Activated naive CD8-positive, alpha-beta T cell treated with anti-CD3 and anti-CD28 coated beads, Interleukin-2, amount 50 U/mL, for 16 hours (primary cell): ENCODE results near the gene MYO9B.
"Not testable (repeated sequence)": the region's sequence is repeated elsewhere in the genome, so short reads cannot be mapped to it uniquely, and the experiment has no call there.

Experiments
- DNase-seq: peaks from one replicate; pipeline ENCODE4 v3.0.0-alpha.2; 2020; ENCODE audit warnings: low read depth, low spot score

The MYO9B gene

DNA sequence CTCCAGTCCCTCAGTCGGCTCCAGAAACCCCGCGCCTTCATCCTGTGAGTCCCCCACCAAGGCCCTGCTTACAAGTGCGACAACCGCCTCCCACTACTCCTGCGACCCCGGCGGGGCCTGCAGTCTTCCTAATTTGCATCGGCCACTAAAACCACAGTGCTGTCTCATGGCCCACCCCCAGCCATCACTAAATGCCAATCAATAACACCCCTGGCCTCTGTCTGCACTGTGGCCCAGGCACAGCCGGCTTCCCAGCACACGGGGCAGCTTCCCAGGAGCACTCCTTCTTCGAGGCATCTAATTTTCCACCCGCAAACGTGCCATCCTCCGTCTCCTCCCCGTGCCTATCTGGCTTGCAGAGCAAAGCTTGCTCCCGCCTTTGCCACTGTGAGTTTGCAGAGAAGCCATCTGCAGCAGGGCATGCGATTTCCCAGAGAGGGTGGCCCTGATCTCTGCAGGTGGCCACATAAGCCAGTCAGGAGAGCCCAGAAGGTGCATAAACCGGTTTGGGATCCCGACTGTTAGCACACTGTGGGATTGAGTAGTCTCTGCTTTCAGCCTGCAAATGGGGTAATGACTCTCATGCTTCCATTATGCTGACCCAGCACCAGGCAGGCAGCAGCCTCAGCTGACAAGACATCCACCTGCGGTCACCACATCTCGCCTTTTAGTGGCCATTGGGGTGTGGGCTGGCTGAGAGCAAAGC is 105.6 kb downstream of the MYO9B start:
- DNase-seq, result no peak

GRCh38 chr19:17183271-17183761 is 107.7 kb downstream of the MYO9B start:
- DNase-seq, result no peak

- DNase-seq, result no peak
Observed at GRCh38 chr19:17183858-17184321, 108.3 kb downstream of the MYO9B start.

DNA sequence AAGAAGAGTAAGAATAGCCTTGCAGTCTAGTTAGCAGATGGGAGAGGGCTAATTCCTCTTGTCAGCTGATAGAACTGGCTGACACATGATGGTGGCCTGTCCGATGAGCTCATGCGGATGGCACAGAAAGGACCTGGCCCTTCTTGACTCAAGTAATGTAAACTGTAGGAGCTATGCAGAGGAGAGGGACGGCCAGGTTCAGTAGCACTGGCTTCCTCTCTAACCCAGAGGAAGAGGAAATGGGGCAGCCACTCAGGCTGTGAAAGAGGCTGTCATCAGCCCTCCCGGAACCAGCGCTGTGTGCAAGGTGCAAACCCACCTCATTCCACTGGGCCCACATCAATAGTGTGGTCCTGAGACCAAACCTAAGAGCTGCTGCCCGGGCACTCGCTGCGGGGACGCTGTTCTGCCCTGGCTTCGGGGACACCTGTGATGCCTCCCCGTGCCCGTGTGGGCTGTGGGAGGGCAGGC is 108.8 kb downstream of the MYO9B start:
- no peak for DNase-seq

DNA sequence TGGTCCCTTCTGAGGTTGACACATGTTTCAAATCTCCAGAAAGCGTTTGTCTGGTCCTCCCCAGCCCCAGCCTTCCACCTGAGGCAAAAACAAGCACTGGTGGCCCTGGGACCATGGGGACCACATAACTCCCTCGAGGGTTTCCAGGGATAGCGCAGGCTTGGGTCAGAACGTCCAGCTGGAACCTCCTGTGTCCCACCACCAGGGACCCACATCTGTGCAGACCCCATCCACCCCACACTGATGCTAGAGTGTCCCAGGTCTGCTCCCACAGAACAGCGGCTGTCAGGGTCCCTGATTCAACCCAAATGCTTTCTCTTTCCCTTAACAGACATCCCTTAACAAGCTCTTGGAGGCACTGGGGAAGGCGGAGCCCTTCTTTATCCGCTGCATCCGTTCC is 110.0 kb downstream of the MYO9B start:
- no peak for DNase-seq

GRCh38 chr19:17191736-17192135 is 116.2 kb downstream of the MYO9B start:
- DNase-seq, result not testable (repeated sequence)

GRCh38 chr19:17192751-17193150 is 117.2 kb downstream of the MYO9B start:
- no peak for DNase-seq

GRCh38 chr19:17194608-17195007 is 119.0 kb downstream of the MYO9B start:
- no peak for DNase-seq

- no peak for DNase-seq
Observed at GRCh38 chr19:17195106-17195505, 119.5 kb downstream of the MYO9B start.

- DNase-seq, result no peak
Observed at GRCh38 chr19:17196610-17197009, 121.0 kb downstream of the MYO9B start.

GRCh38 chr19:17197666-17198065 is 122.1 kb downstream of the MYO9B start:
- DNase-seq, result no peak

GRCh38 chr19:17200408-17201079 is 125.0 kb downstream of the MYO9B start:
- no peak for DNase-seq

DNA sequence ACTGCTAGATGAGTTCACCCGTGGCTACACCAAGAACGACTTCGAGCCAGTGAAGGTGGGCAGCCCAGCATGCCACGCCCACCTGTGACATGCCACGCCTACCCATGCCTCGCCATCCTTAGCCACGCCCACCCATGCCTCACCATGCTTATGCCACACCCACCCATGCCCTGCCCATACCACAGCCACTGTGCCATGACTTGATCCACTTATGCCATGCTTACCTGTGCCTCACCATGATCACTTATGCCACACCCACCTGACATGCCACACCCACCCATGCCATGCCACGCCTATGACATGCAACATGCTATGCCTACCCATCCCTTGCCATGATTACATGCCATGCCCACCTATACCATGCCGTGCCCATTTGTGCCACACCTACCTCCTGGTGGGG is 126.7 kb downstream of the MYO9B start:
- no peak for DNase-seq

- no peak for DNase-seq
Observed at GRCh38 chr19:17202713-17203112, 127.1 kb downstream of the MYO9B start.

DNA sequence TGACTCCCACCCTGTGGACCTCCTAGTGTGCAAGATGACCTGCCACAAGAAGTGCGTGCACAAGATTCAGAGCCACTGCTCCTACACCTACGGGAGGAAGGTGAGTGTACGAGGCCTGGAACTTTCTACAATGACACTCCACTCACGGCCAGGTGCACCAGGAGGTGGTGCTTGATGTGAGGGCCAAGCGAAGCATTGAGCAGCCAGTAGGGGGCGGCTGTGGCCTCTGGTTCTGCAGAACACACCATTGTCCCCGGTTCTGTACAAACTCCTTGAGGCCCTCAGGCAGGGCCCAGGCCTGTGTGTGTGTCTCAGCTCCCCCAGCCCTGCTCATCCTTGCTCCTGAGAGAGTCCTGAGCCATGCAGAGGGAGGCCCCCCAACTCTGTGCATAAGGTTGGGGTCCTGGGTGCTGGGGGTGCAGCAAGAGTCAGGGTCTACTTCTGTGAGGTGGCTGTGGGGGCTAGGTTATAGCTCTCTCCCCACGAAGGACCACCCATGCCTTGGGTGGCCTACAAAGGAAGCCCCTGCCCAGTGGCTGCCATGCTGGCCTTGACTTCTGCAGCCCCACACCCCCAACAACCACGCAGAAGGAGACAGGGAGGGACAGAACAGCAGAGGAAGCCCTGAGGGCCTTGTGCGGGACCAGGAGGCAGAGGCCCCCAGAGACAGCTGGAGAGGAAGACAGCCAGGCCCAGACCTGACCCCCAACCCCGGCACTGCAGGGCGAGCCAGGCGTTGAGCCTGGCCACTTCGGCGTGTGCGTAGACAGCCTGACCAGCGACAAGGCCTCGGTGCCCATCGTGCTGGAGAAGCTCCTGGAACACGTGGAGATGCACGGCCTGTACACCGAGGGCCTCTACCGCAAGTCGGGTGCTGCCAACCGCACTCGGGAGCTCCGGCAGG is 129.9 kb downstream of the MYO9B start:
- no peak for DNase-seq

DNA sequence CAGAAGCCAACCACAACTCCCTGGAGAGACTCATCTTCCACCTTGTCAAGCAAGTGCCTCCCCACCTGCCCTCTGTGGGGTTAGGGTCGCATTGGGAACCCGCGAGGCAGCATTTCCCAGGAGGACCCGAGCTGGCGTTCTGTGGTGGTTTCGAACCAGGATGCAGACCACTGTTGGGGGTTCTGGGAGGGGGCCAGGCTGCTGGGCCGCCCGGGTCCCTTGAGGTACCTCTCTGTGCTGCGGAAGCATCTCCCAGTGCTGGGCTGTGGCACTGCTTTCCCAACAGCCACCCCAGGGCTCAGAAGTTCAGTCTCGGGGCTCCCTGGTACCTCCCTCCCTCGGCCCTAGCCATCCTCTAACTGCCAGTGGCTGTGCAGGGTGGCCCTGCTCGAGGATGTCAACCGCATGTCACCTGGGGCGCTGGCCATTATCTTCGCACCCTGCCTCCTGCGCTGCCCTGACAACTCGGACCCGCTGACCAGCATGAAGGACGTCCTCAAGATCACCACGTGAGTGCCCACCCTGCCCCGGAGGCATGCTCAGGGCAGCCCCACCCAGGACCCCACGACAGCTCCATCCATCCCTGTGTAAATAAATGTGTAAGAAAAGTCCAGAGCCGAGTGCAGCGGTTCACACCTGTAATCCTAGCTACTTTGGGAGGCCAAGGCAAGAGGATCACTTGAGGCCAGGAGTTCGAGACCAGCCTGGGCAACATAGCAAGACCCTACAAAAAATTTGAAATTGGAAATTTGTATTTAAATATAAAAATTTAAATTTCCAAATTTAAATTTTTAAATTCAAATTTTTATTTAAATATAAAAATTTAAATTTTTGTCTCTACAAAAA is 131.4 kb downstream of the MYO9B start:
- DNase-seq, result no peak

GRCh38 chr19:17209126-17210036 is 133.8 kb downstream of the MYO9B start:
- DNase-seq, result no peak

DNA sequence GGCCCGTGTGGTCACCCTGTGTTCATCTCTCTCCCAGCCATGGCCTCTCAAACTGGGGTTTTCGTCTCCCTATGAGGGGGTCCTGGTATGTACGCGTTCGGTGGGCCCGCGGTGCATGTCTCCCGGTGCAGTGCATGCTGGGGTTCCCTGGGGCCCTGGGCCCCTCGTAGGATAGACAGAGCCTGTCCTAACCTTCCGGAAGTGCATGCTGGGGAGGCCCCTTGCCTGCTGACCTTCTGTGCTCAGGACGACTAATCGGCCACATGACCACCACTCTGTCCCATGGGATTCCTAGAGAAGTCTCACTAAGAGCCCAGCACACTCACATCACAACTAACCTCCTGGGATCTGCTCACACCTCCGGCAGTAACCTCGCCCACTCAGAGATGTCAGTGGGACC is 134.7 kb downstream of the MYO9B start:
- DNase-seq, result no peak

GRCh38 chr19:17211547-17212446 is 136.2 kb downstream of the MYO9B start:
- no peak for DNase-seq
